ENCODE data around the gene USP46. TPM values are rescaled to one million over a fixed set of nuclear protein-coding genes. Genes with fewer than 3 reads are reported as not detected.

The USP46 gene
- total RNA-seq, 1 experiment from 2014 or later = 10.7 TPM

Other genes with a start within 250 kb of the USP46 start
- gene ERVMER34-1, start 92.1 kb upstream of the USP46 start, total RNA-seq (2014; rRNA removed; shearing (Covaris generic)) = 0.03 and 0.13 TPM in 2 replicates
- gene RASL11B, start 203.0 kb upstream of the USP46 start, total RNA-seq (2014; rRNA removed; shearing (Covaris generic)) = not detected in 2 replicates